GM19035 (cell line): Measurements from ENCODE around the gene RPS5.

Experiments
- ATAC-seq: cut with Tn5 transposase; IDR thresholded peaks from one replicate; pipeline ENCODE4 v1.9.1; 2021; ENCODE audit not compliant: unreplicated experiment

Gene RPS5

DNA sequence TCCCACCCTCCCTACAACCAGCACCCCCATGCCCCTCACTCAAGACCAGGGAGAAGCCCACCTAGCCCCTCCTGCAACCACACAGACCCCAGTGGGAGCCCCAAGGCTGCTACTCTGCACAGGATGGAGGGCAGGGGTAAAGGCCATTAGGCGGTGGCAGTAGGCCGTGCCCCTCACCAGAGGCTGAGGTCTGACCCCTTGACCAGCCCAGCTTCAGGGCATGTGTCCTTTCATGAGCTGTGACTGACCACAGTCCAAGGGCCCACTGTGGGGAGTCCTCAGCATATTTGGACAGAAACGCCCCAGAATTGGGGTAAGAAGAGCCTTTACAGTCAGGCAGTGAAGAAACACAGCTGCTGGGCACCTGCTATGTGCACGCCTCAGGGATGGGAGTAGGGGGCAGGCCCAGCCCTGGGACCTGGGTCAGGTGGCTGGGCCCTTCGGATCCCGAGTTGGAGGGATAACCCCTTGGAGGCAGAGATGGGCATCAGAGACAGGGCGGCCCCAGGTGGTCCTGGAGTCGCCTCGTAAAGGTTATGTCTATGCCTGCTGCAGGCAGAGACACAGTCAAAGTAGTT is 1.7 kb upstream of the RPS5 start:
- ATAC-seq: no peak

- ATAC-seq: peak; percentile 5
Measured at GRCh38 chr19:58385891-58386575, 1.0 kb upstream of the RPS5 start.

DNA sequence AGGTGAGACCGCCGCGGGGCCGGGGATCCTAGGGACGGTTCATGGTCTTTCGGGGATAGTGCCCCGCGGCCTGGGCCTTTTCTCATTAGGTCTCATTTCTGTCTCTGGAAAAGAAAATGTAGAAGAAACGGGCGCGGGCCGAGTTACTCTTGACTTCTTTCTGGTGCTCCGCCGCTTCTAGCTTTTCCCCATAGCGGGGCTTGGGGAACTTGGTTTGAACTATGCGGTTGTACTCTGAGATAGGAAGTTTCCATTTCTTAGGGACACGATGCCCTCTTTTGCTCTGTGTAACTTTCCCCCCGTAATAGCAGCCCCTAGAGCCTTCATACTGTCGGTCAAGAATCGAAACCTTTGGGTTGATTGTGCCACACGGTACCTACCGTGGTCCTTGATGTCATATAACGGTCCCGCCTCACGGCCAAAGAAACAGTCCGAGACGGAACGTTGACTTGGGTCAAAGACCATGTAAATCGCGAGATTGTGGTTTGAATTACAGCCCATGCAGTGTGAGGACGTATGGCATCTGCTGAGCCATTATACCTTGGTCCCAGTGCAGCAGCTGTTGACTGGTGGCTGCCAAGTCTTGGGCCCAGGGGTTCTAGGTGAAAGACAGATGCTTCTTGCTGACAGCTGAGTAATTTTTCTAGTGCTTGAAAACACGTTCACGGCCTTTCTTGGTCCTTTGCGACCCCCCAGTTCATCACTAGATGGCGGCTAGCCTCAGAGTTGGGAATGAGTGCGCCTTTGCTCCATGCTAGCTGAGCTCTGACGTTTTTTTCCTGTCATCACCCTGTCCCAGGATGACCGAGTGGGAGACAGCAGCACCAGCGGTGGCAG is 487 bp downstream of the RPS5 start:
- ATAC-seq: no peak

DNA sequence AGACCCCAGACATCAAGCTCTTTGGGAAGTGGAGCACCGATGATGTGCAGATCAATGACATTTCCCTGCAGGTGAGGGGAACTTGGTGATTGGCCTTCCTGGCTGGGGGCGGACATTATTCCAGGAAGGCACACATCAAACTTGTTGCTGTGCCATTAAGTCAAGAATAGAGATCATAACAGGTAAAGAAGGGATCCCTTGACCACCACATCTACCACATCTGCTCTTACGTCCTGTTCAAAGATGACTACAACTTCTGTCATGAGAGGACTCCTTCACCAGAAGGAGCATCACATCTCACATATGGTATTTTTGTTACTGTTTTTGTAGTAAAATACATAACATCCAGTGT is 1.1 kb downstream of the RPS5 start:
- ATAC-seq: no peak

- ATAC-seq: no peak
Measured at GRCh38 chr19:58392945-58393724, 6.1 kb downstream of the RPS5 start.

DNA sequence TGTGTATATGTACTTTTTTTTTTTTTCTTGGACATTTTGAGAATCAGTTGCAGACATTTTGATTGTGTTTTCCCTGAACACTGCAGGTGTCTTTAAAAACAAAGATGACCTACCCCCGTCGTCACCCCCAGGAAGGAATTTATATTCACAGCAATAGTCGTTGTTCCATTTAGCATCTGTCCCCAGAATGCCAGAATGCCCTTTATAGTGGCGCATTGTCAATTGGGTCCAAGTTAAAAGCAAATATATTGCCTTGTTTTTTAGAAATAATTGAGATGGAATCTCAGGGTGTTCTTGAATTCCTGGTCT is 6.6 kb downstream of the RPS5 start:
- ATAC-seq: no peak

- ATAC-seq: no peak
Measured at GRCh38 chr19:58394821-58395219, 7.8 kb downstream of the RPS5 start.

DNA sequence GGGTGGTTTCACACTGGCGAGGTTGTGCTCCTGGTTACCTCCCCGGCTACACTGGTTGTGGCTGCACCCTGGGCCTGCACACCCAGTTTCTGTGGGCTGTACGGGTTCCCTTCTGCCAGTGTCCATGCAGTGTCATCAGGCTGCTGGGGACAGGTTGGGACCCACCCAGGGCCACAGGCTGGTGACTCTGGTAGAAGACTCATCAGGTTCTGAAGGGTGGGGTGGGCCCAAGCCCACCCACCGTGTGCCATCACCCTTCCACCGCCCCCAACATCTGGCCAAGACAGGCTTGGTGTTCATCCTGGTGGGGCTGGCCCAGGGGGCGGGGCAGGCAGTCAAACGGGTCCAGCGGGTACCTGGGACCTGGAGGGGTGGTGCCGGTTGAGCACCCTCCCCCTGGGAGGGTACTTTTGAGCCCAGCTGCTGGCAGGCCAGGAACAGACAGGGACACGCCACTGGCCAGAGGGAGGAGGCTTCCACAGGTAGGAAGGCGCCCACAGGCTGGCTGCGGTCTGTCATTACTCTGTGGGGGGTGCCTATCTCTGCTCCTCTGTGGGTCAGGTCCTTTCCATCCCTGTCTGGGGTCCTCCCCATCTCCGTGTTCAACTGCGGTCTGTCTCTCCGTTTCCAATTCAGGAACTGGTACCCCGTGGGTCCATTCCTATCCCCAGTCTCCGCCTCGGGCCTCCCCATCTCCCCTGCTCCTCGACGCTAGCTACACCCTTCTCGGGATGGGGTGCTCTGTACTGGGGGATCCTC is 8.3 kb downstream of the RPS5 start, which contains the start of gene RNF225:
Gene RNF225 (plus strand): TSS at position 437 of the 759 bp plus-strand sequence. CDS start 434 bp downstream, outside the sequence.
- ATAC-seq: no peak

- ATAC-seq: no peak
Measured at GRCh38 chr19:58395979-58396627, 9.0 kb downstream of the RPS5 start.

- no peak for ATAC-seq
Measured at GRCh38 chr19:58396691-58397532, 9.8 kb downstream of the RPS5 start.

DNA sequence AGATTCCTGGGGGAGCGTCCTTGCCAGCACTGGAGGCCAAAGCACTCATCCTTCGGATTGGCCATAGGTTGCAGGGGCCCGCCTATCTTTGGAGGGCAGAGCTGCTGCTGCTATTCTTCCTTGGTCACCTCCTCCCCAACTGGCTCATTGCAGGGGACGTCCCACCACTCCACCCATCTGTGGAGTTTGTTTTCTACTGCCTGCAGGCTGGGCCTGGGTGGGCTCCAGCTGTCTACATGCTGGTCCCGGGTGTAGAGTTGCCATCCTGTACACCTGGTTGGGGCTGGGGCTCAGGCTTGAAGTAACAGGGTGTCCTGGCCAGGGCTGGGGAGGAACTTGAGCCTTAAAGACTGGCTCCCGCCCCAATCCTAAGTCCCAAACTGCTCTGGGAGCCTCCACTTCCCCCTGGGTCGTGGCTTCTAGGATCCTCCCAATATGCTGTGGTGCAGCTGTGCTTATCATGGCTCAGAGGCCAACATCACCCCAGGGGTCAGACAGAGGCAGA is 10.5 kb downstream of the RPS5 start:
- no peak for ATAC-seq

- ATAC-seq: no peak
Measured at GRCh38 chr19:58398087-58398486, 11.0 kb downstream of the RPS5 start.

GRCh38 chr19:58398545-58398944 is 11.5 kb downstream of the RPS5 start:
- ATAC-seq: no peak

GRCh38 chr19:58399903-58400302 is 12.8 kb downstream of the RPS5 start:
- no peak for ATAC-seq

DNA sequence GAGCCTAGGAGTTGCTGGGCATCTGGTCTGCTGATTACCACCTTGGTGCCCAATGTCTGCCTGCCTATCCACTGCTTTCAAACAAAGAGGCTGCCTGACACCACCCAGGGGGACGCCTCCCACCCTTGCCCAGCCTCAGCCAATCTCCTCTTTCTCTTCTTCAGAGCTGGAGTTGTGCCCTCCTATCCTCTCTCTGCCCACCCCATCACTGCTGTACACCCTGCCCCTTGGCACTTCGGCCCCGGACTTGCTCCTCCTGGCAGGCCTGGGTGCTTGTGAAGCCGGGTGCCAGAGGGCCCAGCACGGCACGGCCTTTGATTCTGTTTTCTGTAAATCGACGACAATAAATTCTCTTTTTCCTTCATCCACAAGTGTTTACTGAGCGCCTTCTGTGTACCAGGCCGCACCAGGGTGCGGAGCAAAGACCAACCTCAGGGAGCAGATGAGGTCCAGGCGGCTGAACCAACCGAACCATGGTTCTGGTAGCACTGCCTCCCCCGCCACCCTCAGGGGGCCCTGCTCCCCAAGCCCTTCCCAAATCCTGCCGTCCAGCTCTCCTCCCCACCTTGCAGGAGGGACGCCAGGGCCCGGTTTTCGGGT is 13.3 kb downstream of the RPS5 start:
- no peak for ATAC-seq

GRCh38 chr19:58400916-58401839 is 14.1 kb downstream of the RPS5 start:
- ATAC-seq: peak; percentile 99

- no peak for ATAC-seq
Measured at GRCh38 chr19:58401840-58402421, 14.9 kb downstream of the RPS5 start.
